Renal cortical epithelial cell (primary cell): Measurements from ENCODE around the gene TXNIP. TPM values are rescaled to one million over a fixed set of nuclear protein-coding genes. Genes with fewer than 3 reads are reported as not detected.

Experiments
- DNase-seq: peaks from one replicate; pipeline ENCODE4 v3.0.0-alpha.2; 2011; ENCODE audit warnings: low read depth
- total RNA-seq: library from RNA; depleted of rRNA; stranded (reverse); fragments of >200 nt; gene quantifications from 2 replicates; pipeline ENCODE4 v1.2.3, GENCODE V29; 2014

TXNIP gene
- total RNA-seq, 1 donor from 2014 or later, result 1,145 TPM

DNA sequence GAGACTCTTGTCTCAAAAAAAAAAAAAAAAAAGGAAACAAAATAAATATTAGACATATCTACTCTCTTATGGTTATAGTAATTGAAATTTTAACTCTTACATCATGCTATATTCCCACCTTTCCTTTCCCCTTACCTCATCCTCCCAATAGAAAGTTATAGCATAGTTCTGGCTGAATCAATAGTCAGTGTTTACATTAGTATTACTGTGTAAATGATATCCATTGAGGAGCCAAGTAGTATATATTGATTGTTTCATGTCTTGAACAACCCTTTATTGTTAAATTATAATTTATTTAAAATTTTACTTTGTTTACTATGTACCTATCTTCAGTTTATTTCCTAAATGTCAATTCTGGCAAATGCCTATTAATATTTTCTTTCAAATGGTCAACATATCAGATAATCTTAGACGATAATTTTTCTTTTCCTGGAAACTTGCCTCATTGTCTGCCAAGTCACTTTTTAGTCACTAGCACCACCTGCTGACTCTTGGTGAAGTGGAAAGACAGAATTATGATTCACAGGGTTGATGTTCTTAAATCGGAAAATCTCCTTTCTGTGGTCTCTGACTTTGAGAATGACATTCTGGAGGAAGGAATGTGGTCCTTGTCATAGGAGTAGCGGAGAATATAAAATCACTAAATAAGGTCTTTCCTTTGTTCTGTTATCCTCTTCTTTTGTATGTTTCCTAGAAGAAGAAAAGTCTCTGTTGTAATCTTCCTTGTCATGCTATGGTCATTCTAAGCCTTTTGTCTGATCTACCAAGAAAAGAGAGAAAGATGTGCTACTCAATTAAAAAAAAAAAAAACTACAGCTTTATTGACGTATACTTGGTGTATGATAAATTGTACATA, 16.6 kb upstream of the TXNIP start:
- DNase-seq, result peak; percentile 82

GRCh38 chr1:146010126-146010738, 13.9 kb upstream of the TXNIP start:
- no peak for DNase-seq

DNA sequence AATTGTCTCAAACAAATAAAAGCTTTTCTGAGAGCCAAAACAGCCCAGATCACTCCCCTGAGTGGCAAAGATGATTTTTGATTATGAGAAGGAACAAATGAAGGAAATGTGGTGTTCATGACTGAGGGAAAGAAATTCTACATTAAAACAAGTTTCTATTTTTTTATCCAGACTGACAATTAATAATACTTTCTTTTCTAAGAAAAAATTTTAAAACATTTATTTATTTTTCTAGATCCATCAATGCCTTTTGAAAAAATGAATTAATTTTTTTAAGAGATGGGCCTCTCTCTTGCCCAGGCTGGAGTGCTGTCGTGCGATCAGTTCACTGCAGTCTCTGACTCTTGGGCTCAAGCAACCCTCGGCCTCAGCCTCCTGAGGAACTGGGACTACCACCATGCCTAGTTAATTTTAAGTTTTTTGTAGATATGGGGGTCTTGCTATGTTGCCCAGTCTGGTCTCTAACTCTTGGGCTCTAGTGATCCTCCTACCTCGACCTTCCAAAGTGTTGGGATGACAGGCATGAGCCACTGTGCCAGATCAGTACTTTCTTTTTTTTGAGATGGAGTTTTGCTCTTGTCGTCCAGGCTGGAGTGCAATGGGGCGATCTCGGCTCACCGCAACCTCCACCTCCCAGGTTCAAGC, 11.2 kb upstream of the TXNIP start:
- no peak for DNase-seq

DNA sequence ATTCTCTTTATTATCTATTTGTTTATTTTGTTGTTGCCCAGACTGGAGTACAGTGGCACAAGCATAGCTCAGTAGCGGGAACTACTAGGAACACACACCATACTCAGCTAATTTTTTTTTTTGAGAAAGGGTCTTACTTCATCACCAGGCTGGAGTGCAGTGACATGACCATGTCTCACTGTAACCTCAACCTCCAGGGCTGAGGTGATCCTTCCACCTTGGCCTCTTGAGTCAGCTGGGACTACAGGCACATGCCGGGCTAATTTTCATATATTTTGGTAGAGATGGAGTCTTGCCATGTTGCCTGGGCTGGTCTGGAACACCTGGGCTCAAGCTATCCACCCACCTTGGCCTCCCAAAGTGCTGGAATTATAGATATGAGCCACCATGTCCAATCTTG, 5.3 kb upstream of the TXNIP start:
- no peak for DNase-seq

DNA sequence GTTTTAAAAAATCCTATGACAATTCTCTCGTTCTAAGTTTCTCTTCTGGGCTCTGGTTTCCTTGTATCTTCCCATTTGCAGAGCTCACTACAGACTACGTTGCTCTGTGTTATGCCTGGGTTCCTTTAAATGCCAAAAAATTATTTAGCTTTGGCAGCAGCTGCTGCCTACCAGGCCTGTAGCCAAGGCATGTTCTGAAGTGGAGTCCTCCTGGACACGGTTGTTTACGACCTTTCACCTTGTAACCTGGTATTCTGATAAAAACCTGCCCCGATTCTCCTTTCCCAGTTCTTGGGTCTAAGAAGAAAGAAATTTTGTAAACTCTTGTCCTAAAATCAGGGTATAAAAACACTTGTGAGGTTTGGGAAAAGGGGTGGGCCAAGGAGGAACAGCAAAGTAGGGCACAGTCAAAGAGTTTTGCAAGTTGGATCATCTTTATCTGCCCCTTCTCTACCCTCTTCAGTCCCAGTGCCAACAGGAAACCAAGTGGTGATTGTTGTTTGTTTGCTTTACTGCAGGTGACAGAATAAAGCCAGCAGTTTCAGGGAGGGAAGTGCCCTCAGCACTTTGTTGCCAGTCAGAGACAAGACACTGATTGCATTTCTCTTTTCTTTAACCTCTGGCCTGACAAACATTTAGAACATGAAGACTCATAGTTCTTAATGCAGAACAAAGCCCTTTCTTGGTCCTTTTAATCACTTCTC, 3.1 kb upstream of the TXNIP start:
- no peak for DNase-seq

GRCh38 chr1:145997718-145998023, 1.3 kb upstream of the TXNIP start:
- no peak for DNase-seq

- no peak for DNase-seq
These were observed 788 bp upstream of the TXNIP start for GRCh38 chr1:145997016-145997717.

GRCh38 chr1:145995964-145996432, 381 bp downstream of the TXNIP start:
- no peak for DNase-seq

GRCh38 chr1:145995148-145995881, 1.1 kb downstream of the TXNIP start:
- no peak for DNase-seq

DNA sequence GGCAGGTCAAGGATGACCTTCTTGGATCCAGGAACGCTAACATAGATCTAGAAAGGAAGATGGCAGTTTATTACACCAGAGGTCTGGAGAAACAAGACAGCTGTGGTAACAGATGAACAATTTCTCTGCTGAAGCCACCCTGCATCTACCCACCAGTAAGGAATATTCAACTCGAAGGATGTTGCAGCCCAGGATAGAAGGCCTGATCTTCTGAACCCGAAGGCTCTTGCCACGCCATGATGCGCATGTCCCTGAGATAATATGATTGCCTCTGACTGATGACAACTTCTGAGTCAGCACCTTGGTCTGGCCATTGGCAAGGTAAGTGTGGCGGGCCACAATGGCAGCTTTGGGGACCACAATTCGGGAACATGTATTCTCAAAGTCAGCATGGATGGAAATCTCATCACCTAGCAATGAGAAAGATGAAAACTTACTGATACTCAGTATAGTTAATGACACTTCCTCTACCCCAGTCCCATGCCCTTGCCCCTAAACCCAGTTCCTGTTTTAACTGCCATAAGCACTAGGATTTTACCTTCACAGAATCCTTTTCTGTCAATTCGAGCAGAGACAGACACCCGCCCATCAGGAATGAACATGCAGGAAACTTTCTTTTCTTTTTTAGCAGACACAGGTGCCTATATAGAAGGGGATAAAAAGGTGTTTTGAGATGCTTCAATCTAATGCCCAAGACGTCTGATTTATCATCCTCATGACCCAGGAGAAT, 1.8 kb downstream of the TXNIP start:
- DNase-seq, result no peak

DNA sequence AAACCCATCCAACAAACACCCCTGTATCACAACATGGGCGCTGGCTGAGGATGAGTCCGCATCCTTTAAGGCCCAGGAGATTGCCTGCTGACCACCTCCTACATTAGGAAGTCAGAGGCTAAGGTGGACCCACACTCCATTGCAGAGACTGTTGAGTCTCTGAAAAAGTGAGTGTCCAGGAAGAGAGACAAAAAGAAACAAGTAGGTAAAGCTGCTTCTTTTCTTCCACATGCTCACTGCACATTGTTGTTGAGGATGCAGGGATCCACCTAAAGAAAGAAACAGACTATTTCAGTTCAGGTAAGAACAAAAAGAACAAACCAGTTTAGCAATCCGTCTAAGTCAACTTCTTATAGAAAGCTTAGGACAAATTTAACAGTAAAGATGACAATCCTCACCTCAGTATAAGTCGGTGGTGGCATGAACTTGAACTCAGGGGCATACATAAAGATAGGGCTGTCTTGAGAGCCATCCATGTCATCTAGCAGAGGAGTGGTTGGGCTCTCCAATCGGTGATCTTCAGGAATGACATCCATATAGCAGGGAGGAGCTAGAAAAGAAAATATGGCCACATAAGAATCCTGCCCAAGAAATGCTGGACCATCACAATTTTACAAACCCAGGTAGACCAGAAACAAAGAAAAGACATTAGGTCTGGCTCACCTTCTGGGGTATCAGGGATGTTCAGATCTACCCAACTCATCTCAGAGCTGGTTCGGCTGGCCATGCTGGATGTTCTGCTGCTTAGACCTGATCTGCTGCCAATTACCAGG, 2.6 kb downstream of the TXNIP start:
- DNase-seq, result no peak

DNA sequence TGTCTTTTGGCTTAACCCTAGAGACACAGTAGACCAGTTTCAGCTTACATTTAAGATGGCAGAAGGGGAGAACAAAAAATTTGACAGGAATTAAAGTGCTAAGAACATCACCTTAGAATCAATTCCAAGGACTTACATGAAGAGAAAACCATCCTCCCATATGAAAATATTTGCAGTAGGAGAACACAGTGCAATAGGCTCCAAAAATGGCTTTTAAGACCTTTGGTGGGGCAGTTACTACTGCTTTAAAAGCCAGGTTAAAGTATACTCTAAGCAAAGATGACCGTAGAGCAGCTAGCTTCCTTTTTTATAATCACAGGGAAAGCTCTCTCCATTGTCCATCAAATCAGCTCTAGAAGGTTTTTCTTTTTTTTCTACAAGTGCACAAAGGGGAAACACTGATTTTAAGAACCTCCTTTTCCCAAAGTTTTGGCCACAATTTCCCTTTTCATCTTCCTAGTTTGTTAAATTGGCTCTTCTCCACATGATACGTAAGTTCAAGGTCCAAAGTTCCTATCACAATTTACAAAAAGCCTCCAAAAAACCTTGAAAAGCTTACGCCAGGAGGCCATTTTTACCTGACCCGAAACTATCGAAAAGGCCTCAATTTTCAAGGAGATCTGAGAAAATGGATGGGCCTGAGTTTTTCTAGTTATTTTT, 3.3 kb downstream of the TXNIP start:
- DNase-seq, result no peak

- no peak for DNase-seq
These were observed 3.9 kb downstream of the TXNIP start for GRCh38 chr1:145992502-145992936.

DNA sequence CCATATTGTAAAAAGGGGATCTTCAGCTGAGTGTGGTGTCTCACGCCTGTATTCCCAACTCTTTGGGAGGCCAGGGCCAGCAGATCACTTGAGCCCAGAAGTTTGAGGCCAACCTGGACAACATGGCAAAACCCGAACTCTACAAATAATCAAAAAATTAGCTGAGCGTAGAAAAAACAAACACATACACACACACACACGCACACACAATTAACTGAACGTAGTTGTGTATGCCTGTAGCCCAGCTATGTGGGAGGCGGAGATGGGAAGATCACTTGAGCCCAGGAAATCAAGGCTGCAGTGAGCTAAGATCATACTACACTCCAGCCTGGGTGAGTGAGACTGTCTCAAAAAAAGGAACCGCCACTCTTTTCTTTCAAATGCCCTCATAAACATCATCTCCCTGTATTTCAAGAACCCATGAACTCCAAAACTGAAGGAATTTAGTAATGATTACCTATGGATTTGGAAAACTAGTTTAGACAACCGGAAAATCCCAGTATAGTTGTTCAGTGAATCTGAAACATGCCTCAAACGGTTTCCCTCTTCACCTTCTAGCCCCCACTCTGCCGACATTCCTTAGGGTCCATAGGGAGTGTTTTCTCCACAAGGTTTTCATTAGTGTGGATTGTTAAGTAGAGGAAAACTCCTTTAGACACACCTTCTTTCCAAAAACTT, 4.5 kb downstream of the TXNIP start:
- peak; percentile 61 for DNase-seq

- peak; percentile 62 for DNase-seq
These were observed 6.0 kb downstream of the TXNIP start for GRCh38 chr1:145990249-145990855.

GRCh38 chr1:145988773-145989172, 7.6 kb downstream of the TXNIP start:
- DNase-seq, result no peak

DNA sequence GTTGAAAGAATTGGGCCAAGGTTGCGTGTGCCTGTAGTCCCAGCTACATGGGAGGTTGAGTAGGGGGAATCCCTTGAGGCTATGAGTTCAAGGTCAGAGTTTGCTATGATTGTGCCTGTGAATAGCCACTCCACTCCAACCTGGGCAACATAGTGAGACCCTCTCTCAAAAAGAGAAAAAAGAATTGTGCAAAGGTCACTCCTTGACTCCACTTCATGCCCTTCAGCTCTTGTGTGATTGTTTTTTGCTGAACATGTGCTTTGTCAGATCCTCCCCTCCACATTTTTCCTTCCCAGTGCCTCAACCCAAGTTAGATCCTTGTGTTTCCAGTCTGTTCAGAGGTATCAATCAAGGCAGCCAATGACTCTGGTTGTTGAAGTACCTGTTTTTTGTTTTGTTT, 8.5 kb downstream of the TXNIP start:
- DNase-seq, result no peak

DNA sequence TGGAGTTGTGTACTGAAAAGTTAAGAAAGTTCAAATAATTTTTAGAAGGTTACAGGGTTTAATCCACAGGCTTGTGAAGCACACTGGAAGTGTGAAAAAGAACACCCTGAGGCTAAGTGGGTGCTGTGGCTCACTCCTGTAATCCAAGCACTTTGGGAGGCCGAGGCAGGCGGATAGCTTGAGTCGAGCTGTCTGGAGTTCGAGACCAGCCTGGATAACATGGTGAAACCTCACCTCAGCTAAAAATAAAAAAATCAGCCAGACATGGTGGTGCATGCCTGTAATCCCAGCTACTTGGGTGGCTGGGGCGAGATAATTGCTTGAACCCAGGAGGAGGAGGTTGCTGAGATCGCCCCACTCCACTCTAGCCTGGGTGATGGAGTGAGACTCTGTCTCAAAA, 9.8 kb downstream of the TXNIP start:
- no peak for DNase-seq
